Measurements from ENCODE around the gene PPP1R1A.

Gene PPP1R1A

DNA sequence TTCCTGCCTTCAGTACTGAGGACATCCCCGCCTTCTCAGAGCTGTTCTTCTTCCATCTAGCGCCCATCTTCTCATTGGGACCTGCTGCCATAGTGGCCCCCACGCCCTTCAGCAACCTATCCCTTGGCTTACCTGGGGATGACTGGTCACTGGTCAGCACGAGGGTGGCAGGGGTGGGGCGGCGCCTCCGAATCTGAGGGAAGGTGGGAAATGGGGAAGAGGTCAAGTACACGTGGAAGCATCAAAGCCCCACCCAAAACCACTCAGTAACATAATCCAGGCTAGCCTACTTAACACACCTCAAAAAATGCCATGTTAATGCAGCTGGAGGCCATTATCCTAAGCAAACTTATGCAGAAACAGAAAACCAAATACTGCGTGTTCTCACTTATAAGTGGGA, 4.3 kb downstream of the PPP1R1A start:
- H3K4me3 ChIP-seq (ENCODE audit: insufficient read depth, low read length, poor library complexity, severe bottlenecking): no peak overlapping the region
- no peak overlapping the region for H3K27ac ChIP-seq (ENCODE audit: low read depth, low read length)
- H3F3A ChIP-seq (ENCODE audit: insufficient read depth): no peaks in the 10 kb centered on the region
- no peak for TF ChIP-seq EZH2phosphoT487 (conservative IDR thresholded peaks at IDR 0.05; ENCODE audit: low read length)
- TF ChIP-seq, protein P1, sequence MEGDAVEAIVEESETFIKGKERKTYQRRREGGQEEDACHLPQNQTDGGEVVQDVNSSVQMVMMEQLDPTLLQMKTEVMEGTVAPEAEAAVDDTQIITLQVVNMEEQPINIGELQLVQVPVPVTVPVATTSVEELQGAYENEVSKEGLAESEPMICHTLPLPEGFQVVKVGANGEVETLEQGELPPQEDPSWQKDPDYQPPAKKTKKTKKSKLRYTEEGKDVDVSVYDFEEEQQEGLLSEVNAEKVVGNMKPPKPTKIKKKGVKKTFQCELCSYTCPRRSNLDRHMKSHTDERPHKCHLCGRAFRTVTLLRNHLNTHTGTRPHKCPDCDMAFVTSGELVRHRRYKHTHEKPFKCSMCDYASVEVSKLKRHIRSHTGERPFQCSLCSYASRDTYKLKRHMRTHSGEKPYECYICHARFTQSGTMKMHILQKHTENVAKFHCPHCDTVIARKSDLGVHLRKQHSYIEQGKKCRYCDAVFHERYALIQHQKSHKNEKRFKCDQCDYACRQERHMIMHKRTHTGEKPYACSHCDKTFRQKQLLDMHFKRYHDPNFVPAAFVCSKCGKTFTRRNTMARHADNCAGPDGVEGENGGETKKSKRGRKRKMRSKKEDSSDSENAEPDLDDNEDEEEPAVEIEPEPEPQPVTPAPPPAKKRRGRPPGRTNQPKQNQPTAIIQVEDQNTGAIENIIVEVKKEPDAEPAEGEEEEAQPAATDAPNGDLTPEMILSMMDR (IDR thresholded peaks at IDR 0.05; ENCODE audit: insufficient read depth, low read length, poor library complexity, severe bottlenecking): no peak
- H3K4me2 ChIP-seq (ENCODE audit: low read depth, low read length, poor library complexity, severe bottlenecking): no peak overlapping the region
- no peaks in the 10 kb centered on the region for H3K36me3 ChIP-seq (ENCODE audit: low read length)
- no peaks in the 10 kb centered on the region for H3K27me3 ChIP-seq (ENCODE audit: low read length)
- H3K9me2 ChIP-seq (replicated peaks; ENCODE audit: insufficient read depth, low read length): no peaks in the 10 kb centered on the region
- H3K9ac ChIP-seq (ENCODE audit: low read length): no peak overlapping the region
- H2AFZ ChIP-seq (ENCODE audit: low read depth, low read length, severe bottlenecking): no peak overlapping the region
- H3K79me2 ChIP-seq (ENCODE audit: insufficient read depth, low read length): no peaks in the 10 kb centered on the region
- H4K20me1 ChIP-seq (ENCODE audit: low read depth, low read length): no peaks in the 10 kb centered on the region
- H3K9me3 ChIP-seq (ENCODE audit: insufficient read depth, low read length): no peaks in the 10 kb centered on the region

DNA sequence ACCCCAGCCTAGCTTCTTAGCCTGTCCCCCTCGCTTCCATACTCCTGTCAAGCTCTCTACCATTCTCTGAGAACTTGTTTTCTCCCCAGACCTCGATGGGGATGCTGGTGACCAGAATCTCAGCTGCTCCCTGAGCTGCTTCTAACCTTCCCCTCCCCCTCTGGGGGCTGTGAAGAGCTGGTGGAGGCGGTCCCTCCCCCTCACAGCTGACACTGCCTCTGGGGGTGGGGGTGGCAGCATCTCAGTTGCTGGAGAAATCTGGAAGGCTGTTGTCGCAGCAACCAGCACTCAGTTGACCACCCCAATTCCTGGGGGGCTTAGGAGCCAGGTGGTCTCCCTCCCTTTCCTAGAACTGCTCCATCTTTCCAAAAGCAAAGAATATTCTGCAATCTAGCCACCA, 4.7 kb downstream of the PPP1R1A start:
- H3K9ac ChIP-seq (ENCODE audit: low read length): no peak overlapping the region
- no peaks in the 10 kb centered on the region for H4K20me1 ChIP-seq (ENCODE audit: low read depth, low read length)
- H3K36me3 ChIP-seq (ENCODE audit: low read length): no peaks in the 10 kb centered on the region
- H3K4me2 ChIP-seq (ENCODE audit: low read depth, low read length, poor library complexity, severe bottlenecking): no peak overlapping the region
- H3K27me3 ChIP-seq (ENCODE audit: low read length): no peaks in the 10 kb centered on the region
- H3K27ac ChIP-seq (ENCODE audit: low read depth, low read length): no peak overlapping the region
- H3K9me2 ChIP-seq (replicated peaks; ENCODE audit: insufficient read depth, low read length): no peaks in the 10 kb centered on the region
- no peak for TF ChIP-seq EZH2phosphoT487 (conservative IDR thresholded peaks at IDR 0.05; ENCODE audit: low read length)
- TF ChIP-seq, protein P1 (IDR thresholded peaks at IDR 0.05; ENCODE audit: insufficient read depth, low read length, poor library complexity, severe bottlenecking): no peak
- no peaks in the 10 kb centered on the region for H3K79me2 ChIP-seq (ENCODE audit: insufficient read depth, low read length)
- no peaks in the 10 kb centered on the region for H3K9me3 ChIP-seq (ENCODE audit: insufficient read depth, low read length)
- no peaks in the 10 kb centered on the region for H3F3A ChIP-seq (ENCODE audit: insufficient read depth)
- H2AFZ ChIP-seq (ENCODE audit: low read depth, low read length, severe bottlenecking): no peak overlapping the region
- no peak overlapping the region for H3K4me3 ChIP-seq (ENCODE audit: insufficient read depth, low read length, poor library complexity, severe bottlenecking)

DNA sequence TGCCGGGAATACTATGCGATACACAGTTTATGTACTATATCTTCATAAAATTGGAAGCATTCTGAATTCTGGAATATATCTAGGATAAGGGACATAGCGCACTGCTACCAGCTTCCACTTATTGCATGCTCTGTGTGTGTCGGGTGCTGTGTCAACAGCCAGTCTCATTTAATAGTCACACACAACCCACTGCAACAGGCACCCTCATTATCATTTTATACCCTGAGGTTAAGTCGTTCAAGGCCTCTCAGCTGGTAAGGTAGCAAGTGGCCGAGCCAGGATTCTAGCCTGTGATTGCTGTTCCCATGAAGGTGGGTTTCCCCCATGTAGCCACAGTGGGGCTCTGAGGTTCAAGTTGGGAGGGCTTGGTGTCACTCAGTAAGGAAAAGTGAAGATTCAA, 7.0 kb downstream of the PPP1R1A start:
- H3K4me2 ChIP-seq (ENCODE audit: low read depth, low read length, poor library complexity, severe bottlenecking): no peak overlapping the region
- H3K9ac ChIP-seq (ENCODE audit: low read length): no peak overlapping the region
- H3K9me2 ChIP-seq (replicated peaks; ENCODE audit: insufficient read depth, low read length): no peaks in the 10 kb centered on the region
- no peak overlapping the region for H2AFZ ChIP-seq (ENCODE audit: low read depth, low read length, severe bottlenecking)
- no peak overlapping the region for H3K4me3 ChIP-seq (ENCODE audit: insufficient read depth, low read length, poor library complexity, severe bottlenecking)
- H3F3A ChIP-seq (ENCODE audit: insufficient read depth): no peaks in the 10 kb centered on the region
- H4K20me1 ChIP-seq (ENCODE audit: low read depth, low read length): no peaks in the 10 kb centered on the region
- no peaks in the 10 kb centered on the region for H3K36me3 ChIP-seq (ENCODE audit: low read length)
- no peaks in the 10 kb centered on the region for H3K79me2 ChIP-seq (ENCODE audit: insufficient read depth, low read length)
- no peaks in the 10 kb centered on the region for H3K9me3 ChIP-seq (ENCODE audit: insufficient read depth, low read length)
- TF ChIP-seq EZH2phosphoT487 (conservative IDR thresholded peaks at IDR 0.05; ENCODE audit: low read length): no peak
- TF ChIP-seq, protein P1 (IDR thresholded peaks at IDR 0.05; ENCODE audit: insufficient read depth, low read length, poor library complexity, severe bottlenecking): no peak
- no peaks in the 10 kb centered on the region for H3K27me3 ChIP-seq (ENCODE audit: low read length)
- H3K27ac ChIP-seq (ENCODE audit: low read depth, low read length): no peak overlapping the region
